ENCODE measurements around the gene REEP5.
A peak's percentile ranks its signal among the peaks of the same experiment; 100 is the strongest.
"Not testable (repeated sequence)": the region's sequence is repeated elsewhere in the genome, so short reads cannot be mapped to it uniquely, and the experiment has no call there.

REEP5 gene

DNA sequence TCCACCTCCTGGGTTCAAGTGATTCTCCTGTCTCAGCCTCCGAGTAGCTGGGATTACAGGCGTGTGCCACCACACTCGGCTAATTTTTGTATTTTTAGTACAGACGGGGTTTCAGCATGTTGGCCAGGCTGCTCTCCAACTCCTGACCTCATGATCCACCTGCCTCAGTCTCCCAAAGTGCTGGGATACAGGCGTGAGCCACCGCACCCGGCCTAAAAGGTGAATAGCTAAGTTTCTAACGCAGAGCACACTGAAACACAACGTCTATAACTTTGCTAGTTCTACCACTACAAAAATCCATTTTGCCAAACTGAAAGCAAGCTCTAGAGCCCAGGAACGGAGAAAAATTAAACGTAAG is 61.5 kb downstream of the REEP5 start:
- Histone ChIP-seq H3K4me1 (ENCODE audit: control insufficient read depth in 5 of 5, insufficient read depth in 5 of 5, low read length in 5 of 5) (peaks cover 3 to 34% (median 27%) of the 10 kb centered on the region in 5 donors), H3K27ac (ENCODE audit: low read depth, low read length) (peak overlapping the region; percentile 88), H3K4me3 (ENCODE audit: low read depth in 1 of 5, low read length in 5 of 5) (peak overlapping the region; percentile 88 to 98 (median 94)), H3K9ac (ENCODE audit: low read length in 5 of 5) (peak overlapping the region; percentile 90 to 99 (median 99)), H3K36me3 (ENCODE audit: control insufficient read depth in 5 of 5, insufficient read depth in 5 of 5, low read length in 5 of 5) (peaks cover 8 to 16% (median 14%) of the 10 kb centered on the region in 5 donors)
- H3K9me3 ChIP-seq (ENCODE audit: control insufficient read depth in 5 of 5, low read length in 5 of 5); H3K27me3 ChIP-seq (ENCODE audit: control insufficient read depth in 5 of 5, insufficient read depth in 4 of 5, low read length in 5 of 5): not testable (repeated sequence)

DNA sequence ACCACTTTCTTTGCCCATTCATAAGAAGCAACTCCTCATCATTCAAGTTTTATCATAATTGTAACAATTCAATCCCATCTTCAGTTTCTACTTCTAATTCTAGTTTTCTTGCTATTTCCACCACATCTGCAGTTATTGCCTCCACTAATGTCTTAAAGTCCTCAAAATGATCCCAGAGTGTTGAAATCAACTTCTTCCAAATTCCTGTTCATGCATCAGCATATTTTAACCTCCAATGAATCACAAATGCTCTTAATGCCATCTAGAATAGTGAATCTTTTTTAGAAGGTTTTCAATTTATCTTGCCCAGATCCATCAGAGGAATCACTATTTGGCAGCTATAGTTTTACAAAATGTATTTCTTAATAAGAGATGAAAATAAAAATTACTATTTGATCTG is 64.2 kb downstream of the REEP5 start:
- Histone ChIP-seq H3K9me3 (ENCODE audit: control insufficient read depth in 5 of 5, low read length in 5 of 5) (no peaks in the 10 kb centered on the region), H3K36me3 (ENCODE audit: control insufficient read depth in 5 of 5, insufficient read depth in 5 of 5, low read length in 5 of 5) (no peaks in the 10 kb centered on the region), H3K9ac (ENCODE audit: low read length in 5 of 5) (no peak overlapping the region), H3K27ac (ENCODE audit: low read depth, low read length) (no peak overlapping the region), H3K27me3 (ENCODE audit: control insufficient read depth in 5 of 5, insufficient read depth in 4 of 5, low read length in 5 of 5) (no peaks in the 10 kb centered on the region), H3K4me3 (ENCODE audit: low read depth in 1 of 5, low read length in 5 of 5) (no peak overlapping the region), H3K4me1 (ENCODE audit: control insufficient read depth in 5 of 5, insufficient read depth in 5 of 5, low read length in 5 of 5) (peaks cover 3 to 22% (median 20%) of the 10 kb centered on the region in 5 donors)

DNA sequence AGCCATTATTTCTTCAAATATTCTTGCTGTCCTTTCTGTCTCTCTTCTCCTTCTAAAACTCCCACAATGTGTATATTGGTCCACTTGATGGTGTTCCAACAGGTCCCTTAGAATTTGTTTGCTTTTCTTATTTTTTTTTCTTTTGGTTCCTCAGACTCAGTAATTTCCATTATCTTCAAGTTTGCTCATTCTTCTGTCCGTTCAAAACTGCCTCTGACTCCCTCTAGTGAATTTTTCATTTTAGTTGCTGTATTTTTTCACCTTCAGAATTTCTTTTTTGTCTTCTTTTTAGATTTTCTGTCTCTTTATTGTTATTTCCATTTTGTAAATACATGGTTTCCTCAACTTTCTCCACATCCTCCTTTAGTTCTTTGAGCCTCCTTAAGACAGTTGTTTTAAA is 67.4 kb downstream of the REEP5 start:
- H3K9me3 ChIP-seq (ENCODE audit: control insufficient read depth in 5 of 5, low read length in 5 of 5), result no peaks in the 10 kb centered on the region
- no peaks in the 10 kb centered on the region for H3K27me3 ChIP-seq (ENCODE audit: control insufficient read depth in 5 of 5, insufficient read depth in 4 of 5, low read length in 5 of 5)
- no peaks in the 10 kb centered on the region for H3K4me1 ChIP-seq (ENCODE audit: control insufficient read depth in 5 of 5, insufficient read depth in 5 of 5, low read length in 5 of 5)
- H3K4me3 ChIP-seq (ENCODE audit: low read depth in 1 of 5, low read length in 5 of 5), result no peak overlapping the region
- no peak overlapping the region for H3K27ac ChIP-seq (ENCODE audit: low read depth, low read length)
- H3K9ac ChIP-seq (ENCODE audit: low read length in 5 of 5), result no peak overlapping the region
- H3K36me3 ChIP-seq (ENCODE audit: control insufficient read depth in 5 of 5, insufficient read depth in 5 of 5, low read length in 5 of 5), result no peaks in the 10 kb centered on the region

DNA sequence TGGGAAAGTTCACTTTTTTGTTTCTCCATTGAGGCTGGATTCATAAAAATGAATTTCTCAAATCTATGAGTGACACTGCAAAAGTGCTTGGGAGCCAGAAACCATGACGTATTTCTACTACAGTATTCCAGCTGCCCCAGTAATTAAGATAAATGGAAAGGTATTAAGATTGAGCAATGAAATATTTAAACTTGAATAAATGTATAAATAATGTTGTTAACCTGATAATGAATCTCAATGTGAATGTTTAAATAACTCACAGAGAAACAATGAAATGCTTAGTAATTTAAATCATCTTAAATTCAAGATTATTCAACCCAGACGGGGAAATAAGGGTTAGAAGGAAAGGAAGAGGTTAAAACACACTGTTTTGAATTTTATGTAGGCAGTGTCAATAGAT is 72.1 kb downstream of the REEP5 start:
- no peaks in the 10 kb centered on the region for H3K27me3 ChIP-seq (ENCODE audit: control insufficient read depth in 5 of 5, insufficient read depth in 4 of 5, low read length in 5 of 5)
- no peak overlapping the region for H3K4me3 ChIP-seq (ENCODE audit: low read depth in 1 of 5, low read length in 5 of 5)
- no peaks in the 10 kb centered on the region for H3K9me3 ChIP-seq (ENCODE audit: control insufficient read depth in 5 of 5, low read length in 5 of 5)
- no peaks in the 10 kb centered on the region for H3K36me3 ChIP-seq (ENCODE audit: control insufficient read depth in 5 of 5, insufficient read depth in 5 of 5, low read length in 5 of 5)
- no peak overlapping the region for H3K27ac ChIP-seq (ENCODE audit: low read depth, low read length)
- no peak overlapping the region for H3K9ac ChIP-seq (ENCODE audit: low read length in 5 of 5)
- peaks cover 0 to 3% (median 0%) of the 10 kb centered on the region in 5 donors for H3K4me1 ChIP-seq (ENCODE audit: control insufficient read depth in 5 of 5, insufficient read depth in 5 of 5, low read length in 5 of 5)

DNA sequence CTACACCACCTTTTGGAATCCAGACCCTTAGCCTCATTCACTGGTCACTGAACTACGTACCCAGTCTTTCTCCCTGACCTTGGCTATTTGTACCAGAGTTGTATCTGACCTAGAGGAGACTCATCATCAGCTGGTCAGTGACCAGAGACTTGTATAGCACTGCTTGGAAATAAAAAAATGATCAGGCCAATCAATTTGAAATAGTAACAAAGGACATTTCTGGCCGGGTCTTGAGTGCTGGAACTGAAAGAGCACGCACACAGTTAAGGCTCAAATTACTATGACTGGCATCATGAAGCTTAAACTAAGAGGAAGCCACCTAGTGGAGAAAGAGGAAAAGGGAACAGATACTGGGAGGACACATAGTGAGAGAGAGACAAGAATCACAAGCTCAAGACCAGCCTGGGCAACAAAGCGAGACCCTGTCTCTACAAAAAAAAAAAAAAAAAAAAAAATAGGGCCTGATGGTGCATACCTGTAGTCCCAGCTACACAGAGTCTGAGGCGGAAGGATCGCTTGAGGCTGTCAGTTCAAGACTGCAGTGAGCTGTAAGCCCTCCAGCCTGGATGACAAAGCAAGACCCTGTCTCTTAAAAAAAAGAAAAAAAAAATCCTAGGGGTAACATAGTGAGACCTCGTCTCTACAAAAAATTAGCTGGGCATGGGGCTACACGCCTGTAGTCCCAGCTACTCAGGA is 73.8 kb downstream of the REEP5 start:
- Histone ChIP-seq H3K27me3 (ENCODE audit: control insufficient read depth in 5 of 5, insufficient read depth in 4 of 5, low read length in 5 of 5) (no peaks in the 10 kb centered on the region), H3K36me3 (ENCODE audit: control insufficient read depth in 5 of 5, insufficient read depth in 5 of 5, low read length in 5 of 5) (no peaks in the 10 kb centered on the region), H3K4me1 (ENCODE audit: control insufficient read depth in 5 of 5, insufficient read depth in 5 of 5, low read length in 5 of 5) (peaks cover 0 to 3% (median 0%) of the 10 kb centered on the region in 5 donors), H3K9me3 (ENCODE audit: control insufficient read depth in 5 of 5, low read length in 5 of 5) (no peaks in the 10 kb centered on the region), H3K27ac (ENCODE audit: low read depth, low read length) (no peak overlapping the region), H3K9ac (ENCODE audit: low read length in 5 of 5) (peak overlapping the region in 1 of 5 donors; percentile 21), H3K4me3 (ENCODE audit: low read depth in 1 of 5, low read length in 5 of 5) (no peak overlapping the region)

DNA sequence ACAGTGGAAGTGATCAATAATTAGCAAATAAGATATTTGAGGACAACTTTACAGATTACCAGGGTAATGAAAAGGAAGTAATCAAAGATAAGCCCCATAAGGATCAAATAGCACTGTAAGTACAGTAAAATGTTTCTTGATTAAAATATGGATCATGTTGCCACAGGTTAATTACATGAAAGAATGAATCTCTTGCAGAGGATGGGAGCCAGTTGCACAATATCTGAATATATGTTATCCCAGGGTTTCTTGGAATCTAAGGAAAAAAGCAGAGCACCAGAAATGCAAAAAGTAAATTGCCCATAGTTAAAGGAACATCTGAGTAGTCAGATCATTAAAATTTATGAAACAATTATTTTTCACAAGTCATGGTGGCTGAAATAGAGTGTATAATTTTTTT is 74.7 kb downstream of the REEP5 start:
- no peak overlapping the region for H3K9ac ChIP-seq (ENCODE audit: low read length in 5 of 5)
- H3K4me3 ChIP-seq (ENCODE audit: low read depth in 1 of 5, low read length in 5 of 5), result no peak overlapping the region
- peaks cover 0 to 3% (median 0%) of the 10 kb centered on the region in 5 donors for H3K4me1 ChIP-seq (ENCODE audit: control insufficient read depth in 5 of 5, insufficient read depth in 5 of 5, low read length in 5 of 5)
- no peak overlapping the region for H3K27ac ChIP-seq (ENCODE audit: low read depth, low read length)
- no peaks in the 10 kb centered on the region for H3K27me3 ChIP-seq (ENCODE audit: control insufficient read depth in 5 of 5, insufficient read depth in 4 of 5, low read length in 5 of 5)
- H3K36me3 ChIP-seq (ENCODE audit: control insufficient read depth in 5 of 5, insufficient read depth in 5 of 5, low read length in 5 of 5), result no peaks in the 10 kb centered on the region
- no peaks in the 10 kb centered on the region for H3K9me3 ChIP-seq (ENCODE audit: control insufficient read depth in 5 of 5, low read length in 5 of 5)

DNA sequence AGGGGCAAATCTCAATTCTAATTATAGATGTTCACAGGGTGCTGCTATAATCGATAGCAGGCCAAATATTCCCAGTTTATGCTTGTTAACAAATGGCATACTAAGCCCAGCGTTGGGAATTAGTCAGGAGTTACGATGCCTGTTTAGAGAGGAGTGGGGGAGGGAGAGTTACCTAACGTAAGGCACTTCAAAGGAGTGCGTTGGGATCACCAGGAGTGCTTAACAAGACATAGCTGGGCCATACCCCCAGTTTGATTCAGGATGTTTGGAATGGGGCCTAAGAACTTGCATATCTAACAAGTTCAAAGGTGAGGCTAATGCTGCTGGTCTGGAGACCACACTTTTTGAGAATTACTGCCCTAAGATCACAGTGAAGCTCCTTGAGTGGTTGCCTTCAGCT is 75.5 kb downstream of the REEP5 start:
- Histone ChIP-seq H3K27me3 (ENCODE audit: control insufficient read depth in 5 of 5, insufficient read depth in 4 of 5, low read length in 5 of 5) (no peaks in the 10 kb centered on the region), H3K9ac (ENCODE audit: low read length in 5 of 5) (no peak overlapping the region), H3K4me1 (ENCODE audit: control insufficient read depth in 5 of 5, insufficient read depth in 5 of 5, low read length in 5 of 5) (peaks cover 0 to 3% (median 0%) of the 10 kb centered on the region in 5 donors), H3K4me3 (ENCODE audit: low read depth in 1 of 5, low read length in 5 of 5) (no peak overlapping the region), H3K9me3 (ENCODE audit: control insufficient read depth in 5 of 5, low read length in 5 of 5) (no peaks in the 10 kb centered on the region), H3K27ac (ENCODE audit: low read depth, low read length) (no peak overlapping the region), H3K36me3 (ENCODE audit: control insufficient read depth in 5 of 5, insufficient read depth in 5 of 5, low read length in 5 of 5) (no peaks in the 10 kb centered on the region)

DNA sequence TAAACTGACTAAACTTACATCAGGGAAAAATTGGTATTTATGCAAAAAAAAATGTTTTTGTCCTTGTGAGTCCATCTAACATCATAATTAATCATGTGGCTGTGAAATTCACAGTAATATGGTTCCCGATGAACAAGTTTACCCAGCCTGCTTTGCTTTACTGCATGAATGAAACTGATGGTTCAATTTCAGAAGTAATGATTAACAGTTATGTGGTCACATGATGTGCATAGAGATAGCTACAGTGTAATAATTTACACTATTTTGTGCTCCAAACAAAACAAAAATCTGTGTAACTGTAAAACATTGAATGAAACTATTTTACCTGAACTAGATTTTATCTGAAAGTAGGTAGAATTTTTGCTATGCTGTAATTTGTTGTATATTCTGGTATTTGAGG is 77.5 kb downstream of the REEP5 start:
- peaks cover 0 to 3% (median 0%) of the 10 kb centered on the region in 5 donors for H3K4me1 ChIP-seq (ENCODE audit: control insufficient read depth in 5 of 5, insufficient read depth in 5 of 5, low read length in 5 of 5)
- peaks cover 3 to 10% (median 7%) of the 10 kb centered on the region in 5 donors for H3K36me3 ChIP-seq (ENCODE audit: control insufficient read depth in 5 of 5, insufficient read depth in 5 of 5, low read length in 5 of 5)
- no peak overlapping the region for H3K27ac ChIP-seq (ENCODE audit: low read depth, low read length)
- no peak overlapping the region for H3K9ac ChIP-seq (ENCODE audit: low read length in 5 of 5)
- H3K27me3 ChIP-seq (ENCODE audit: control insufficient read depth in 5 of 5, insufficient read depth in 4 of 5, low read length in 5 of 5), result no peaks in the 10 kb centered on the region
- H3K4me3 ChIP-seq (ENCODE audit: low read depth in 1 of 5, low read length in 5 of 5), result no peak overlapping the region
- no peaks in the 10 kb centered on the region for H3K9me3 ChIP-seq (ENCODE audit: control insufficient read depth in 5 of 5, low read length in 5 of 5)

DNA sequence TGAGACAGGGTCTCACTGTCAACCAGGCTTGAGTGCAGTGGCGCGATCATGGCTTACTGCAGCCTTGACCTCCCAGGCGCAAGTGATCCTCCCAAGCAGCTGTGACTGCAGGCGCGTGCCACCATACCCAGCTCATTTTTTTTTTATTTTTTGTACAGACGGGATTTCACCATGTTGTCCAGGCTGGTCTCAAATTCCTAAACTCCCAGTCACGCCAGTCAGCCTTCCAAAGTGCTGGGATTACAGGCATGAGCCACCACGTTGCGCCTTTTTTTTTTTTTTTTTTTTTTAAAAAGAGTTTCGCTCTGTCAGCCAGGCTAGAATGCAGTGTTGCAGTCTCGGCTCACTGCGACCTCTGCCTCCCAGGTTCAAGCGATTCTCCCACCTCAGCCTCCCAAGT is 88.1 kb downstream of the REEP5 start:
- no peak overlapping the region for H3K9ac ChIP-seq (ENCODE audit: low read length in 5 of 5)
- H3K27ac ChIP-seq (ENCODE audit: low read depth, low read length), result no peak overlapping the region
- no peaks in the 10 kb centered on the region for H3K27me3 ChIP-seq (ENCODE audit: control insufficient read depth in 5 of 5, insufficient read depth in 4 of 5, low read length in 5 of 5)
- H3K9me3 ChIP-seq (ENCODE audit: control insufficient read depth in 5 of 5, low read length in 5 of 5), result no peaks in the 10 kb centered on the region
- H3K4me3 ChIP-seq (ENCODE audit: low read depth in 1 of 5, low read length in 5 of 5), result no peak overlapping the region
- H3K36me3 ChIP-seq (ENCODE audit: control insufficient read depth in 5 of 5, insufficient read depth in 5 of 5, low read length in 5 of 5), result peaks cover 35 to 48% (median 38%) of the 10 kb centered on the region in 5 donors
- H3K4me1 ChIP-seq (ENCODE audit: control insufficient read depth in 5 of 5, insufficient read depth in 5 of 5, low read length in 5 of 5), result no peaks in the 10 kb centered on the region

DNA sequence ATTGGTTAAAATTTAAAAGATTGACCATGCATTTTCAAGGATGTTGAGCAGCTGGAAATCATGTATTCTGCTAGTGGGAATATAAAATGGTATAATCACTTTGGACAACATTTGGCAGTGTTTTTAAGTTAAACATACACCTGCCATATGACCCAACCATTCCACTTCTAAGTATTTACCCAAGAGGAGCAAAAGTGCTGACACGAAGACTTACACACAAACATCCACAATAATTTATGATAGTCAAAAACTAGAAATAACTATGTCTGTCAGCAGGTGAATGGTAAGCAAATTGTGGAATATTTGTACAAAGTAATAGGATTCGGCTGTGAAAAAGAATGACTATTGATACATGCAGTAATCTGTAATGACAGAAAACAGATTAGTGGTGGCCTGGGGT is 91.6 kb downstream of the REEP5 start:
- H3K4me3 ChIP-seq (ENCODE audit: low read depth in 1 of 5, low read length in 5 of 5), result no peak overlapping the region
- no peaks in the 10 kb centered on the region for H3K9me3 ChIP-seq (ENCODE audit: control insufficient read depth in 5 of 5, low read length in 5 of 5)
- H3K27ac ChIP-seq (ENCODE audit: low read depth, low read length), result no peak overlapping the region
- no peaks in the 10 kb centered on the region for H3K27me3 ChIP-seq (ENCODE audit: control insufficient read depth in 5 of 5, insufficient read depth in 4 of 5, low read length in 5 of 5)
- no peak overlapping the region for H3K9ac ChIP-seq (ENCODE audit: low read length in 5 of 5)
- H3K4me1 ChIP-seq (ENCODE audit: control insufficient read depth in 5 of 5, insufficient read depth in 5 of 5, low read length in 5 of 5), result no peaks in the 10 kb centered on the region
- peaks cover 29 to 50% (median 37%) of the 10 kb centered on the region in 5 donors for H3K36me3 ChIP-seq (ENCODE audit: control insufficient read depth in 5 of 5, insufficient read depth in 5 of 5, low read length in 5 of 5)
